OCI-M1 (cell line): ENCODE results near the gene CASKIN2.
A peak's percentile ranks its signal among the peaks of the same experiment; 100 is the strongest.

Experiments
- DNase-seq: peaks from one replicate; lab custom pipeline; 2025; lab: John Stamatoyannopoulos, UW

CASKIN2 gene

DNA sequence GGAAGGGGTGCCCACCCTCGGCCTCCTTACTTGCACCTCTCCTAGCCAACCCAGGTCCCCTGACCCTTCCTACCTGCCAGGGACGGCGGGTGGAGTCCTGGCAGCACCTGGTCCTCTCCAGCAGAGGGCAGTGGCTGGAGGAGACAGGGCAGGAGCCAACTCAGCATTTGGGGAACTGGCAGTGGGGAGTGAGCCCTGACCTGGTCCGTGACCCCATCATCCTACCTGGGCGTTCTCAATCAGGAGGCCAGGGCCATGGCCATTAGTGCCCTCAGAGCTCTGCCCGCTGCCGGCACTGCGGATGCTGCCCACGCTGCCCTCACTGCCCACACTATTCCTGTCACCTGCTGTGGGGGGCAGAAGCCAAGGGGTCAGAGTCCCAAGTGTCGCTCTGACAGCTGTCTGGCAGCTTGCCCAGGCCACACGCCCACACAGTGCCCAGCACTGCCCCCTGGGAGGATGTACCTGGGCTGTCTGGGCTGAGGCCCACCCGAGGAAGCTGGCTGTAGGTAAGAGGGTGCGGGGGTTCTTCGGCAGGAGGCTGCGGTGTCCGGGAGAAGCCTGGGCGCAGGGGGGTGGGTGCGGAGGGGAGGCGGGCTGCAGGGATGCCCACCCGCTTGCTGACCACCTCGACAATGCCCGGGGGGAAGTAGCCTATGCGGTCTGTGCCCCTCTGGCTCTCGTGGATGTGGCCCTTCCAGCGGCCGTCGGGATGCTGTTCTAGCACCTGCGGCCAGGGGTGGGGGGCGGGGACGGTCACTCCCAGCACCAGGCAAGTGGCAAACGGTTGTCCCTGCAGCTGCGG is 10.8 kb downstream of the CASKIN2 start:
- DNase-seq: peak; percentile 49

DNA sequence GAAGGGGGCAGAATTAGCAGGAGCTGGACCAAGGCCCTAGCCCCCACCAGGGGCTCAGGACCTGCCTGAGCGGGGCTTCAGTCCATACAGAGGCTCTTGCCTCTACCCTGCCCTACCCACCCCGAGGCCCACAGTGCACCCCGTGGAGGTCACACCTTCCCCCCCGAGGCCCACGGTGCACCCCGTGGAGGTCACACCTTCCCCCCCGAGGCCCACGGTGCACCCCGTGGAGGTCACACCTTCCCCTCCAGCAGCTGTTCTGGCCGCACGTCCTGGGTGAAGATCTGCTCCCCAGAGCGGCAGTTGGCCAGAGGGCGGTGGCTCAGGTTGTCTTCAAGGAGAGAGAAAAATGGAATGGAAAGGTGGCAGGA is 11.4 kb downstream of the CASKIN2 start:
- DNase-seq: no peak

DNA sequence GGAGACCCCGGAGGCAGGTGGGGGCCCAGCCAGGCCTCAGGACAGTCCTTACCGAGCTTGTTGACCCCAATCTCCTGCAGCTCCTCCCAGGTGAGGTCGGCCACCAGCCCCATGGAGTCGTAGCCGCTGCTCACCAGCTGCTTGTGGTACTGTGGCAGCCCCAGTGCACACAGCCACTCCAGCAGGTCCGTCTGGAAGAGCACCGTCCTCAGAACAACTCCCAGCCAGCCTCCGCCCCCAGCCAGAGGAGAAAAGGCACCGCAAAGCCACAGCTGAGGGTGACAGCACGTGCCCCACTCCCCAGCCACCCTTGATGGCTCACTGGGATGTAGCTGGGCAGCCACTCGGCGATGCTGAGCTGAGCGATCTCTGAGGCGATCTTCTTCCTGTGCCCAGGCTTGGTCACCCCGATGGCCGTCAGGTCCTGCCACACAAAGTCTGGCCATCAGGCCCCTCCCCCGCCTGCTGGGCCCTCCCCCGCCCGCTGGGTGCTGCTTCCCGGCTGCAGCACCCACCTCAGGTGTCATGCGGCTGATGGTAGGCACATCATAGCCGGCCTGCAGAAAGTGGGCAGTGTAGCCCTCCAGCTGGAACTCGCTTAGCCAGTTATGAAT is 11.9 kb downstream of the CASKIN2 start:
- no peak for DNase-seq

DNA sequence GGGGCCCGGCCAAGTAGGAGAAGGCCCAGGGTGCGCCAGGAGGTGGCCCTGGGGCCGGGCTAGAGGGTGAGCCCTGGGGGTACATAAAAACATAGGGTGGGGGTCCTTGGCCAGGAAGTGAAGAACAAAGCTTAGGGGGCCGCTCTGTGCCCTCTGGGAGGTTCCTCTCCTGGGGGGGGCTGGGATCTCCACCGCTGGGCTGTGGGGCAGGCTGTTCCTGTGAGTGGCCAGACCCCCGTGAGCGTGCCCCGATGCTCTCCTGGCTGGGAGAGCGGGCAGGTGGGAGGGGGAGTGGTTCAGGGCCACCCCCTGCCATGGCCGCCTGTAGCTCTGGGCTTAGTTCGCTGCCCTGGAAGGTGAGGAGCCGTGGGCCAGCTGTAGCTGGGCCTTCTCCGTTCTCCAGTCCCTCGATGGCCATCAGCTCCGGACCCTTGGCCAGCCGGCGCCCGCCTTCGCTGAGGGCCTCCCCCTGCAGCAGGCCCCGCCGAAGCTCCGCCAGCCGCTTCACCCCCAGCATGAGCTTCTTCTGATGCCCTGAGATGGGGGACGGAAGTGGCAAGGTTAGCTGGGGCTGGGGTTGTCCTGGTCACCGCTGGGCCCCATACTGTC is 12.5 kb downstream of the CASKIN2 start:
- DNase-seq: no peak

DNA sequence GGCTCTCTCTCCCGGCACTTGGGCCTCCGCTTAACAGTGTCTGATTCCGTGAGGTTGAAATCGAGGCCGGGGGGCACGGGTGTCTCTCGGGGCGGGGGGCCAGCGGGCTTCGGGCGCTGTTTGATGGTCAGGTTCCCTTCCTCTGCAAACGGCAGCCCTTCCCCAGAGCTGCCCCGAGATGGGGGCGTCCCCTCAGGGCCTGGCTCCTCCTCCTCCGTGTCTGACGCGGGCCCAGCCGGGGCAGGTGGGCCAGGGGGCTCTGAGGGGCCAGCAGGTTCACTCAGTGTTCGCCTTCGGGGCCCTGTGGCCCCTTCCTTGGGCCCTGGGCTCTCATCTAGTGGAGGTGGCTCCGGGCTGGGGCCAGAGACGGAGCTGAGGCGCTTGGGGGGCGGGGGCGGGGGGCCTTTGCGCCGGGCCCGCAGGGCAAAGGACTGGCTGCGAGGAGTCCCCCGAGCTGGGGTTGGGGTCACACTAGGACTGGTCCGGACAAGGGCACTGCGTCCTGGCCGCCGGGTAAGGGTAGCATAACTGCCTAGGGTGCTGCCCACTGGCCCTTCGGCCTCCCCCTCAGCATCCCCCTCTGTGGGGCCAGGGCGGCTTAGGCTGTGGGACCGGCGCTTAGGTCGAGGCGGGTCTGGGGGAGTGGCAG is 13.1 kb downstream of the CASKIN2 start:
- DNase-seq: no peak

DNA sequence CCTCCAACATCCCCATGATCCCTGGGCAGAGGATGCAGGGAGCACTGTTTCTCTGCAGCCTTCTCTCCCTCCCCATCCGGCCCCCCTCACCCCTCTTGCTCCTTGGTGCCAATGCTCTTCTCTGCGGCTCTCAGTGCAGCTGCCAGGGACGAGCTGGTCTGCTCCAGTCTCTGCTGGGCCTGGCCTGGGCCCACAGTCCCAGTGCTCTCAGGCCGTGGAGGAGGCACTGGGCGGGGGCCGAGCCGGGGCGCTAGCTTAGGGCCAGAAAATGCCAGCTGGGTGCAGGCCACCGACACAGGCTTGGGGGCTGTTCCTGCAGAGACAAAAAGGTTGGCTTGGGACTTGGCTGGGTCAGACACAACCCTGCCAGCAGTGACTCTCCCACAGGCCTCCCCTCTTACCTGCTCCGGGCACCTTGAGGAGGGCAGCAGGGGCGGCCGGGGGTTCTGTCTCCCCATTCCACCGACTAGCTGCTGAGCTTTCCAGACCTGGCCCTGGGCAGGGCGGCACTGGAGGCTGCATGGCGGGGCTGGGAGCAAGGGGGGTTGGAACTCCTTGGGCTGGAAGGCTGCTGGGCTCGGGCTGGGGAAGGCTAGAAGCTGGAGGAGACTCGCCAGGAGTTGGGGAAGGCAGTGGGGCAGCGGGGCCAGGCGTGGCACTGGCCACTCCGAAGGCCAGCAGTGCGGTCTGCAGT is 13.8 kb downstream of the CASKIN2 start:
- DNase-seq: no peak

DNA sequence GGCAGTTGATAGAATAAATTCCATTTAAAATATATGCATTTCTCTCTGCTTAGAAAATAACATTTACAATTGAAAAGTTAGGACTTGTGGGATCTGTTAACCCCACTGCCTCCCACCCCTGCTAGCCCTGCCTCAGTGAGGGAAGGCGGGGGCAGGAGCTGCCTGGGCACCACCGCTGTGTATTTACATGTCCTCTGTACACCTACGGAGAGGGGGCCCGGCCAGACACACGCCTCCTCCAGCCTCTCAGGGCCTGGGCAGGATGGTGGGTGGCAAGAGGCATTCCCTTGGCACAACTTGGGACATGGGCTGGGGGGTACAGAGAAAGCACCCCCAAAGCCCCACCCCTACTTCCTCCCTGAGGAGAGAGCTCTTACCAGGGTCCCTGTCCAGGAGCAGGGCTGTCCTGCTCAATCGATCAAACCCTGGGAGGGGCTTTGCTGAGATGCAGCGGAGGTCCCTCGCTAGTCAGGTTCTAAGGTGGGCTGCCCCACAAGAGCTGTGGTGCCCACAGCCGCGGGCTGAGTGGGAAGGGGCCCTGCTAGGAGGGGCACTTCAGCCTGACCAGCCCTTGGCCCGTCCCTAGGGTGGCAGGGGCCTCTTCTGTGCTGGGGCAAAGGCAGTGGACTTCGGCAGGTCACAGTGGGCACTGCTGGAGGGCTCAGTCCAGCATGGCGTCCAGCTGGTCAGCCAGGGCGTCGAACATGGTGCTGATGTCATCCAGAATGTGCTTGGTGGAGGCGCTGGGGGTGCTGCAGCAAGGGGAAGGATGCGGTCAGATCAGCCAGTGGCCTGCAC is 14.7 kb downstream of the CASKIN2 start:
- DNase-seq: no peak

DNA sequence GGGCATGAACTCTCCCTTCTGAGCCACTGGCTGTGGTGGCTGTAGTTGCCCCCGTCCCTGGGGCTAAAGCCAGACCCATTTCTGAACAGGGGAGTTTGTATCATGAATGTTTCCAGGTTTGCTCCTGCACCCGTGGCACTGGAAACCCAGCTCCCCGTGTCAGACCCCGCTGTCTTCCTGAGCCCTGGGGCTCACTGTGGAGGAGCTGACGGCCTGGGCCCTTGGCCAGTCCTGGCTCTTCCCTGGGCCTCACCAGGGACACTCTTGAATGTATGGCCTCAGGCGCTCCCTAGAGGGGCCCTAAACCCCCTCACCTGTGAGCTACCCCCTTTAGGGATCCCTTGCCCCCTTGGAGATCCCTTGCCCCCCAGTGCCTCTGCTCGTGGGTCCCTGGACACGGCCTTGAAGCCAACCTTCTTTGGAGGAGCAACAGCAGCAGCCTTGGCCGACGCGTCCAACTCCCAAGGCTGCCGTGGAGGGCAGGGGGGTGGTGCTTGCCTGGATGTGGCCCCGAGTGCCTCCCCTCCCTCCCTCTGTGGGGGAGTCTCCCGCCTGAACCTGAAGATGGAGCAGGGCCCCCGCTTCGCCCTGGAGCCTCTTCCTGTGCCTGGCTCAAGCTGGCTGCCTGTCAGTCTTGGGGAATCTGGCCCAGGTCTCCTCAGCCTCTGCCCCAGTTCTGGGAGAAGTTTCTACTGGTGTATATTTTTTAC is 15.9 kb downstream of the CASKIN2 start:
- DNase-seq: no peak

DNA sequence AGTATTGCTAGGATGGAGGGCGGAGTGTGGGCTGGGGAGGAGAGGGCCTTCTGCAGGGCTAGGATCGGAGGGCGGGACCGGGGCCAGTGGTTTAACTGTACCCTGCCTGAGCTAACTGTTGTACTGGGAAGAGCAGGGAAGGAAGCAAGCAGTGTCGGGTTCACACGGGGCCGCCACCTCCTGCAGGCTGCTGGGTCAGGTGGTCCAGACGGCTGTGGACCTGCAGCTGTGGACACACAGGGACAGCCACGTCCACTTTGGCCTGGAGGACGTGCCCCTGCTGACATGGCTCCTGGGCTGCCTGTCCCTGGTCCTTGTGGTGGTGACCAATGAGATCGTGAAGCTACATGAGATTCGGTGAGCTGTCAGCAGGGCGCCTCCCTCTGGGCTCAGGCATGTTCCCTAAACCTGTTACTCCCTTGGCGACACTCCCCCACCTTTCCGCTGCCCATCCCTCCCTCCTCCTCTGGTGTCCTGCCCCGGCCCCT is 16.6 kb downstream of the CASKIN2 start:
- DNase-seq: no peak

DNA sequence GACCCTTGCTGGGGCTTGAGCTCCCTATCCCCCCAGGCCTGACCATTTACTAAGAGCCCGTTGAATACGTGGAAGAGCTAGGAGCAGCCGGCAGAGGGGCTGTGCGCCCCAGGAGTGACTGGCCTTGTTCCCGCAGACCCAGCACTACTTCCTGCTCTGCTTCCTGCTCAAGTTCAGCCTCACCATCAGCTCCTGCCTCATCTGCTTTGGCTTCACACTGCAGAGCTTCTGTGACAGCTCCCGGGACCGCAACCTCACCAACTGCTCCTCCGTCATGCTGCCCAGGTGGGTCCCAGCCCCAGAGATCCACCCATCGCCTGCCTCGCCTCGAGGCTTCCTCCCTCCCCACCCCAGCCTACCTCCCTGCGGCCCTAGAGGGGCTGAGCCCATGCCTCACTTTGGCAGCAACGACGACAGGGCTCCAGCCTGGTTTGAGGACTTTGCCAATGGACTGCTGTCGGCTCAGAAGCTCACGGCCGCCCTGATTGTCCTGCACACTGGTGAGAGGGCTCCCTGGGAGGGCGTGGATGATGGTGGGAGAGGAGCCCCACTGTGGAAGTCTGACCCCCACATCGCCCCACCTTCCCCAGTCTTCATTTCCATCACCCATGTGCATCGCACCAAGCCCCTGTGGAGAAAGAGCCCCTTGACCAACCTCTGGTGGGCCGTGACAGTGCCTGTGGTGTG is 17.2 kb downstream of the CASKIN2 start:
- no peak for DNase-seq

DNA sequence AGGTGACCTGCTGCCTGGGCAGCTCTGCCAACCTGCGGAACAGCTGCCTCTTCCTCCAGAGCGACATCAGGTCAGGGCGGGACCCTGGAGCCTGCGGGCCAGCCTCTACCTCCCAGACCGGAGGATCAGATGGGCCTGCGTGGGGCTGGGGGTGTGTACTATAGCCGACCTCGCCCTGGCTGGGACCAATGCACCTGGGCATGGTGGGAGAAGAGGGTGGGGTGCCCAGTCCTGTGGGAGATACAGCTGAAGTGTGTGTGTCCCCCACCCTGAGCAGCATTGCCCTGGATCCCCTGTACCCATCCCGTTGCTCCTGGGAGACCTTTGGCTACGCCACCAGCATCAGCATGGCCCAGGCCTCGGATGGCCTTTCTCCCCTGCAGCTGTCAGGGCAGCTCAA is 19.3 kb downstream of the CASKIN2 start:
- no peak for DNase-seq

DNA sequence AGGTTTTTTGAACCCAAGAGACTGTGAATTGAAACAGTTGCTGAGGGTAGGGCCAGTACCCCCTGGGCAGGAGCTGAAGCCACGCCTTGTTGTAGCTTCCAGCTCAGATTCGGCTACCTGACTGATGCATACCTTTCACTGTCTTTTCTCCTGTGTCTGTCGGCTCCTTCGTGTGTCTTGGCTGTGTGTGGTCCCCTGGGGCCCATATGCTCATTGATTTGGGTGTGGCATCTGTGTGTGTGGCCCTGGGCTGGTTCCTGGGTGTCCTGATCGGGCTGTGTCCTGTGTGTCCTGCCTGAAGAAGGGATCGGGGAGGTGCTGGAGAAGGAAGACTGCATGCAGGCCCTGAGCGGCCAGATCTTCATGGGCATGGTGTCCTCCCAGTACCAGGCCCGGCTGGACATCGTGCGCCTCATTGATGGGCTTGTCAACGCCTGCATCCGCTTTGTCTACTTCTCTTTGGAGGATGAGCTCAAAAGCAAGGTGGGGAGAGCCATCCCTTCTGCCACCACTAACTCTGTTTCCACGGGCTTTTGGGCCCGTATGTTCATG is 20.9 kb downstream of the CASKIN2 start:
- no peak for DNase-seq

DNA sequence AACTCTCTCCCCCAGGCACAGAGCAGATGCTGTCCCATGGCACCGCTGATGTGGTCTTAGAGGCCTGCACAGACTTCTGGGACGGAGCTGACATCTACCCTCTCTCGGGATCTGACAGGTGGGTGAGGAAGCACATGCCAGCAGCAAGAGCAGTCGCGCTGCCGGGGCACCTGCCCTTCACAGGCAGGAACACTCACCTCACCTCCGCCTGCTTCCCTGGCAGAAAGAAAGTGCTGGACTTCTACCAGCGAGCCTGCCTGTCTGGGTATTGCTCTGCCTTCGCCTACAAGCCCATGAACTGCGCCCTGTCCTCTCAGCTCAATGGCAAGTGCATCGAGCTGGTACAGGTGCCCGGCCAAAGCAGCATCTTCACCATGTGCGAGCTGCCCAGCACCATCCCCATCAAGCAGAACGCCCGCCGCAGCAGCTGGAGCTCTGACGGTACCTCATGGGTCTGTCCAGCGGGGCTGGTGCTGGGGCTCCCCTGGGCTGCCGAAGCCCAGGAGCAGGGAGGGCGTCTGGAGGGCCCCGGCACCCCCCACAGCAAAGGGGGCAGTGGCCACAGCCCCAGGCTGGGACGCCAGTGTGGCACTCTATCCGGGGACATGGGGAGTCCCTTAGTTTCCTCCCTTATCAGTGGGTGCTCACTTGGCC is 21.7 kb downstream of the CASKIN2 start:
- no peak for DNase-seq

DNA sequence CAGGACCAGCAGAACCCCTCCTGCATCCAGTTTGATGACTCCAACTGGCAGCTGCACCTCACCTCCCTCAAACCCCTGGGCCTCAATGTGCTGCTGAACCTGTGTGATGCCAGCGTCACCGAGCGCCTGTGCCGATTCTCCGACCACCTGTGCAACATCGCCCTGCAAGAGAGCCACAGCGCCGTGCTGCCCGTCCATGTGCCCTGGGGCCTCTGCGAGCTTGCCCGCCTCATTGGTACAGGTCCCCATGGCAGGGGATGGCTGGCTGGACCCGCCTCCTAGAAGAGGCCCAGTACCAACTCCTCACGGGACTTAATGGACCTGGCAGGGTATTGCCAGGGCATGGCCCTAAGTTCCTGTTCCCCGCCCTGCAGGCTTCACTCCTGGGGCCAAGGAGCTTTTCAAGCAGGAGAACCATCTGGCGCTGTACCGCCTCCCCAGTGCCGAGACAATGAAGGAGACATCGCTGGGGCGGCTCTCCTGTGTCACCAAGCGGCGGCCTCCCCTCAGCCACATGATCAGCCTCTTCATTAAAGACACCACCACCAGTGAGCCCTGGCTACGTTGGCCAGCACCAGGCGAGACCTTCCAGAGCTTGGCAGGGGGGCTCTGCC is 22.7 kb downstream of the CASKIN2 start:
- no peak for DNase-seq

DNA sequence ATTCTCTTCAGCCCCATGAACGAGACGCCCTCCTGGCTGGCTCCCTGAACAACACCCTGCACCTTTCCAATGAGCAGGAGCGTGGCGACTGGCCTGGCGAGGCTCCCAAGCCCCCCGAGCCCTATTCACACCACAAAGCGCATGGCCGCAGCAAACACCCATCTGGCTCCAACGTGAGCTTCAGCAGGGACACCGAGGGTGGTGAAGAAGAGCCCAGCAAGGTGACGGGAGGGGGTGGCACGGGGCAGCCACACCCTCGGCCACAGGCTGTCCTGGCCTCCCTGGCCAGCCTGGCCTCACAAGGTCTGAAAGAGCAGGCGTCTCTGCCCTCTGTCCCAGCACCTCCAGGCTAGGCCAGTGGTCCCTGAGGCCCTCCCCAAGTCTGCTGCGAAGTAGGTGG is 23.7 kb downstream of the CASKIN2 start:
- DNase-seq: no peak

DNA sequence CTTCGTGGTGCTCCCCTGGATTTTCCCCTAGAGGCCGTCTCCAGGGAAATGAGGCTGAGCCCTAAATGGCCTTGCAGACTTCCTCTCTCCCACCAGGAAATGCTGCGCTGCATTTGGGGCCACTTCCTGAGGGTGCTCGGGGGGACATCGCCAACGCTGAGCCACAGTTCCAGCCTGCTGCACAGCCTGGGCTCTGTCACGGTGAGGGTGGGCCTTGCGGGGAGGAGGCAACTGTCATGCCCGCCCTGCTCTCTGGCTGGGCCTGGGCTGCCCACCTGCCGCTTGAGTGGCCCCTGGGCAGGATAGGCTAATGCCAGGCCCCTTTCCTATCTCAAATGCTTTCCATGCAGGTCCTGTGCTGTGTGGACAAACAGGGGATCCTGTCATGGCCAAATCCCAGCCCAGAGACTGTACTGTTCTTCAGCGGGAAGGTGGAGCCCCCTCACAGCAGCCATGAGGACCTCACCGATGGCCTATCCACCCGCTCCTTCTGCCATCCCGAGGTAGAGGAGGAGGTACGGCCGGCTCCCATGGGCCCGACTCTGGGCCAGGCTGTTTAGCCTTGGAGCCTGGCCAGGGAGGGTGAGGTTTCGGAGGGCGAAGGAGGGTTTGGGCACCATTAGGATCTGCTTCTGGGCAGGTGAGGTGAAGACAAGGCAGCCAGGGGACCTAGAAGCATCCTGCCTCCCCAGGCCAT is 24.2 kb downstream of the CASKIN2 start:
- no peak for DNase-seq

DNA sequence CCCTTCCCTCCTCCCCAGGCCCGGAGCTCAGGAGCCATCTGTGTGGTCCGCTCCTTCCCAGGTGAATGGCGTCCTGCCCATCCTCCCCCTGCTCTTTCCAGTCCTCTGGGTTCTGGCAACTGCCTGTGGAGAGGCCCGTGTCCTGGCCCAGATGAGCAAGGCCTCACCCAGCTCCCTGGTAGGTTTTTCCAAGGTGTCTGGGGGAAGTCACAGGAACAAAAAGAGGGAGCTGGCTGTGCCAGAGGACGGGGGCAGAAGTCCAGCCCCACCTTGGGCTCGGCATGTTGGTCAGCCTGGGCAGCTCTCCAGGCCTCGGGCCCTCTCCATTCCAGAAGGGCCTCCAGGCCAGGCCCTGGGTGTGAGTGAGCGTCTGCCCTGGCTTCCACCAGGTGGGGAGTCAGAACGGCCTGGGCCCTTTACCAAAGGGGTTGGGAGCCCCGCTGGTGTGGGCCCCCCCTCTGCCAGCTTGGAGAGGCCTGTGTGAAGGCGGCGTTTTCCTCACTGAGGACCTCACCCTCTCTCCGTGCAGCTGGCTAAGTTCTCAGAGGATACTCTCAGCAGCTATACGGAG is 25.1 kb downstream of the CASKIN2 start:
- no peak for DNase-seq

DNA sequence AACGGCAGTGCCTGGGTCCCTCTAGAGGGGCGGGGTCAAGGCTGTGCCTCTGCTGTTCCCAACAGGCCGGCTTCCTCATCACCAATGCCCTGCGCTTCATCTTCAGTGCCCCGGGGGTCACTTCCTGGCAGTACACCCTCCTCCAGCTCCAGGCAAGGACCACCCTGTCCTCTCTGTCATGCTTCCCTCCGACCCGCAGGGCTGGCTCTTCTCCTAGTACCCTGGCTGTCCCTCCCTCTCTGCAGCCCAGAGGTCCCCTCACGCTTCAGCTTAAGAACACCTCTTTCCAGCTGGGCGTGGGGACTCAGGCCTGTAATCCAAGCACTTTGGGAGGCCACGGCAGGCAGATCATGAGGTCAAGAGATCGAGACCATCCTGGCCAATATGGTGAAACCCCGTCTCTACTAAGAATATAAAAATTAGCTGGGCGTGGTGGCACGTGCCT is 25.8 kb downstream of the CASKIN2 start:
- no peak for DNase-seq
